ENCODE results near the gene PITPNC1. TPM values are rescaled to one million over a fixed set of nuclear protein-coding genes. Genes with fewer than 3 reads are reported as not detected.
"Not testable (repeated sequence)": the region's sequence is repeated elsewhere in the genome, so short reads cannot be mapped to it uniquely, and the experiment has no call there.

The PITPNC1 gene
- total RNA-seq, 1 experiment from 2014 or later, result 6.9 TPM

- Mint-ChIP-seq H3K9me3 (ENCODE audit: low read depth, unreplicated experiment) (no peaks in the 10 kb centered on the region), H3K4me3 (ENCODE audit: low read depth, unreplicated experiment) (no peak overlapping the region), H3K27ac (ENCODE audit: unreplicated experiment) (no peak overlapping the region), H3K4me1 (ENCODE audit: low read depth, unreplicated experiment) (no peaks in the 10 kb centered on the region), H3K36me3 (ENCODE audit: insufficient read depth, unreplicated experiment) (no peaks in the 10 kb centered on the region), H3K27me3 (ENCODE audit: unreplicated experiment) (no peaks in the 10 kb centered on the region)
- BruUV-seq (replicated peaks), result no TSS peak
- DNase-seq, result no peak
- CTCF ChIA-PET, result no interaction called here
- TF ChIP-seq CTCF (IDR thresholded peaks at IDR 0.05; ENCODE audit: unreplicated experiment), result no peak
- intact Hi-C loops (cut with micrococcal nuclease; ENCODE audit: unreplicated experiment), result no loop called here
Observed at GRCh38 chr17:67403065-67403464, 26.0 kb downstream of the PITPNC1 start.

- BruUV-seq (replicated peaks), result no TSS peak
- Mint-ChIP-seq H3K27me3 (ENCODE audit: unreplicated experiment) (no peaks in the 10 kb centered on the region), H3K9me3 (ENCODE audit: low read depth, unreplicated experiment) (no peaks in the 10 kb centered on the region), H3K36me3 (ENCODE audit: insufficient read depth, unreplicated experiment) (no peaks in the 10 kb centered on the region), H3K27ac (ENCODE audit: unreplicated experiment) (no peak overlapping the region), H3K4me3 (ENCODE audit: low read depth, unreplicated experiment) (no peak overlapping the region), H3K4me1 (ENCODE audit: low read depth, unreplicated experiment) (peaks cover 3% of the 10 kb centered on the region)
- CTCF ChIA-PET, result no interaction called here
- no peak for DNase-seq
- TF ChIP-seq CTCF (IDR thresholded peaks at IDR 0.05; ENCODE audit: unreplicated experiment), result no peak
- intact Hi-C loops (cut with micrococcal nuclease; ENCODE audit: unreplicated experiment), result no loop called here
Observed at GRCh38 chr17:67403483-67403882, 26.4 kb downstream of the PITPNC1 start.

- BruUV-seq (replicated peaks); intact Hi-C loops (cut with micrococcal nuclease; ENCODE audit: unreplicated experiment): not testable (repeated sequence)
Observed at GRCh38 chr17:67408455-67408830, 31.4 kb downstream of the PITPNC1 start.

GRCh38 chr17:67411397-67411796 is 34.3 kb downstream of the PITPNC1 start:
- Mint-ChIP-seq H3K4me1 (ENCODE audit: low read depth, unreplicated experiment) (peaks cover 35% of the 10 kb centered on the region), H3K27me3 (ENCODE audit: unreplicated experiment) (no peaks in the 10 kb centered on the region), H3K27ac (ENCODE audit: unreplicated experiment) (no peak overlapping the region), H3K9me3 (ENCODE audit: low read depth, unreplicated experiment) (no peaks in the 10 kb centered on the region), H3K4me3 (ENCODE audit: low read depth, unreplicated experiment) (no peak overlapping the region), H3K36me3 (ENCODE audit: insufficient read depth, unreplicated experiment) (peaks cover 6% of the 10 kb centered on the region)
- TF ChIP-seq CTCF (IDR thresholded peaks at IDR 0.05; ENCODE audit: unreplicated experiment), result no peak
- intact Hi-C loops (cut with micrococcal nuclease; ENCODE audit: unreplicated experiment), result no loop called here
- BruUV-seq (replicated peaks), result no TSS peak
- no peak for DNase-seq
- CTCF ChIA-PET, result no interaction called here

More at GRCh38 chr17:67408455-67408830, 31.4 kb downstream of the PITPNC1 start:
- H3K36me3 Mint-ChIP-seq (ENCODE audit: insufficient read depth, unreplicated experiment); H3K27me3 Mint-ChIP-seq (ENCODE audit: unreplicated experiment); H3K9me3 Mint-ChIP-seq (ENCODE audit: low read depth, unreplicated experiment); DNase-seq; H3K4me3 Mint-ChIP-seq (ENCODE audit: low read depth, unreplicated experiment): not testable (repeated sequence)
- CTCF ChIA-PET, result interaction anchor here (0.6 kb wide), 1 partner anchor 14 kb away, joined by 6 read pairs; no protein-coding TSS in a partner anchor
- Mint-ChIP-seq H3K4me1 (ENCODE audit: low read depth, unreplicated experiment) (peaks cover 32% of the 10 kb centered on the region), H3K27ac (ENCODE audit: unreplicated experiment) (peak overlapping the region; percentile 14)

GRCh38 chr17:67412032-67412431 is 35.0 kb downstream of the PITPNC1 start:
- no TSS peak for BruUV-seq (replicated peaks)
- H3K9me3 Mint-ChIP-seq (ENCODE audit: low read depth, unreplicated experiment), result no peaks in the 10 kb centered on the region
- H3K4me3 Mint-ChIP-seq (ENCODE audit: low read depth, unreplicated experiment), result no peak overlapping the region
- intact Hi-C loops (cut with micrococcal nuclease; ENCODE audit: unreplicated experiment), result no loop called here
- no peak for DNase-seq
- H3K36me3 Mint-ChIP-seq (ENCODE audit: insufficient read depth, unreplicated experiment), result peaks cover 6% of the 10 kb centered on the region
- TF ChIP-seq CTCF (IDR thresholded peaks at IDR 0.05; ENCODE audit: unreplicated experiment), result no peak
- peaks cover 35% of the 10 kb centered on the region for H3K4me1 Mint-ChIP-seq (ENCODE audit: low read depth, unreplicated experiment)
- no peak overlapping the region for H3K27ac Mint-ChIP-seq (ENCODE audit: unreplicated experiment)
- H3K27me3 Mint-ChIP-seq (ENCODE audit: unreplicated experiment), result no peaks in the 10 kb centered on the region
- CTCF ChIA-PET, result no interaction called here

Data from Calu3 (cell line).